Type B pancreatic cell (in vitro differentiated cells): Measurements from ENCODE around the gene ZNF726. TPM values are rescaled to one million over a fixed set of nuclear protein-coding genes. Genes with fewer than 3 reads are reported as not detected.
"Not testable (repeated sequence)": the region's sequence is repeated elsewhere in the genome, so short reads cannot be mapped to it uniquely, and the experiment has no call there.

Source experiments
- DNase-seq: peaks from one replicate; pipeline ENCODE4 v3.0.0; 2021; ENCODE audit warnings: mixed read lengths; ENCODE audit not compliant: unreplicated experiment; ENCODE audit errors: extremely low spot score
- H3K27ac Mint-ChIP-seq: 2 replicates; pipeline ENCODE4 v1.8.0; 2021; ENCODE audit warnings: mild to moderate bottlenecking, mixed read lengths
- H3K27me3 Mint-ChIP-seq: 2 replicates; pipeline ENCODE4 v1.8.0; 2021; ENCODE audit warnings: mixed read lengths
- H3K36me3 Mint-ChIP-seq: 2 replicates; pipeline ENCODE4 v1.8.0; 2021; ENCODE audit warnings: mixed read lengths
- H3K4me1 Mint-ChIP-seq: one replicate; pipeline ENCODE4 v1.8.0; 2021; ENCODE audit warnings: mixed read lengths; ENCODE audit not compliant: unreplicated experiment
- H3K4me3 Mint-ChIP-seq: 2 replicates; pipeline ENCODE4 v1.8.0; 2021; ENCODE audit warnings: mild to moderate bottlenecking, mixed read lengths
- H3K9me3 Mint-ChIP-seq: 2 replicates; pipeline ENCODE4 v1.8.0; 2021; ENCODE audit warnings: mixed read lengths
- CTCF ChIP-seq: fragments of 200-600 bp; sonication (generic); conservative IDR thresholded peaks from 2 replicates; pipeline ENCODE4 v1.5.0; 2021; ENCODE audit warnings: antibody characterized with exemption, mild to moderate bottlenecking
- total RNA-seq: library from RNA; stranded (reverse); gene quantifications from 2 replicates; pipeline ENCODE4 v1.2.1, GENCODE V29; 2021; ENCODE audit warnings: low replicate concordance

Gene ZNF726
- total RNA-seq, 1 donor from 2014 or later = 6.8 TPM

- TF ChIP-seq CTCF = no peak
- peaks cover 10% of the 10 kb centered on the region for H3K9me3 Mint-ChIP-seq
- H3K27ac Mint-ChIP-seq = no peak overlapping the region
- no peaks in the 10 kb centered on the region for H3K36me3 Mint-ChIP-seq
- no peaks in the 10 kb centered on the region for H3K27me3 Mint-ChIP-seq
- no peak for DNase-seq
- H3K4me3 Mint-ChIP-seq = no peak overlapping the region
- H3K4me1 Mint-ChIP-seq = no peaks in the 10 kb centered on the region
Measured at GRCh38 chr19:23946569-23946968, 31.9 kb downstream of the ZNF726 start.

- DNase-seq = no peak
- no peak for TF ChIP-seq CTCF
- no peak overlapping the region for H3K27ac Mint-ChIP-seq
- H3K4me1 Mint-ChIP-seq = no peaks in the 10 kb centered on the region
- no peaks in the 10 kb centered on the region for H3K36me3 Mint-ChIP-seq
- no peak overlapping the region for H3K4me3 Mint-ChIP-seq
- no peaks in the 10 kb centered on the region for H3K27me3 Mint-ChIP-seq
- peaks cover 5% of the 10 kb centered on the region for H3K9me3 Mint-ChIP-seq
Measured at GRCh38 chr19:23949611-23950010, 34.9 kb downstream of the ZNF726 start.

- Mint-ChIP-seq H3K27me3 (no peaks in the 10 kb centered on the region), H3K9me3 (peaks cover under 1% of the 10 kb centered on the region), H3K27ac (no peak overlapping the region), H3K36me3 (no peaks in the 10 kb centered on the region), H3K4me1 (no peaks in the 10 kb centered on the region), H3K4me3 (no peak overlapping the region)
- DNase-seq = no peak
- no peak for TF ChIP-seq CTCF
Measured at GRCh38 chr19:23956051-23956450, 41.4 kb downstream of the ZNF726 start.

- DNase-seq = no peak
Measured at GRCh38 chr19:23957660-23958281, 43.1 kb downstream of the ZNF726 start.

GRCh38 chr19:23963396-23963795 is 48.7 kb downstream of the ZNF726 start:
- not testable (repeated sequence) for H3K4me3 Mint-ChIP-seq, H3K27ac Mint-ChIP-seq, DNase-seq, H3K36me3 Mint-ChIP-seq, H3K27me3 Mint-ChIP-seq, H3K4me1 Mint-ChIP-seq
- peaks cover 16% of the 10 kb centered on the region for H3K9me3 Mint-ChIP-seq

More at GRCh38 chr19:23957660-23958281, 43.1 kb downstream of the ZNF726 start:
- no peak overlapping the region for H3K4me3 Mint-ChIP-seq
- no peaks in the 10 kb centered on the region for H3K27me3 Mint-ChIP-seq
- H3K4me1 Mint-ChIP-seq = no peaks in the 10 kb centered on the region
- no peaks in the 10 kb centered on the region for H3K36me3 Mint-ChIP-seq
- TF ChIP-seq CTCF = no peak
- H3K9me3 Mint-ChIP-seq = peaks cover 12% of the 10 kb centered on the region
- no peak overlapping the region for H3K27ac Mint-ChIP-seq

GRCh38 chr19:23963881-23964280 is 49.2 kb downstream of the ZNF726 start:
- not testable (repeated sequence) for H3K4me1 Mint-ChIP-seq, H3K36me3 Mint-ChIP-seq, H3K27me3 Mint-ChIP-seq, H3K27ac Mint-ChIP-seq, DNase-seq, H3K4me3 Mint-ChIP-seq
- H3K9me3 Mint-ChIP-seq = peaks cover 16% of the 10 kb centered on the region

GRCh38 chr19:23964334-23964733 is 49.6 kb downstream of the ZNF726 start:
- H3K27ac Mint-ChIP-seq, DNase-seq, H3K4me3 Mint-ChIP-seq, H3K36me3 Mint-ChIP-seq, H3K4me1 Mint-ChIP-seq, H3K27me3 Mint-ChIP-seq: not testable (repeated sequence)
- peaks cover 16% of the 10 kb centered on the region for H3K9me3 Mint-ChIP-seq
